GM18870 (cell line): ENCODE results near the gene RABEP2.

Source experiments
- ATAC-seq: cut with Tn5 transposase; IDR thresholded peaks from one replicate; pipeline ENCODE4 v1.9.1; 2021; ENCODE audit warnings: moderate library complexity; ENCODE audit not compliant: unreplicated experiment

Gene RABEP2

DNA sequence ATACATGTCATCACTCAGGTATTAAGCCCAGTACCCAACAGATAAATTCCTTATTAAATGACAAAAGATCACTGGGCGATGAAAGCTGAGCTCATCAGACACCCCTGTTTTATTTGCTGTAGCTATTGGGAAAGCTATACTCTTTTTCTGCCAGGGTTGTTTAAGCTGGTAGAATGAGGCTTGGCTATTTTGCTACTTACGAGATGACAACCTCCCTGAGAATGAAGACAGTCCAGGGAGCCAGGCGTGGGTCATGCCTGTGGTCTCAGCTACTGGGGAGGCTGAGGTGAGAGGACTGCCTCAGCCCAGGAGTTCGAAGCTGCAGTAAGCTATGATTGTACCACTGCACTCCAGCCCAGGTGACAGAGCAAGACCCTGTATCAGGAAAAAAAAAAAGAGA, 65.7 kb downstream of the RABEP2 start:
- no peak for ATAC-seq

DNA sequence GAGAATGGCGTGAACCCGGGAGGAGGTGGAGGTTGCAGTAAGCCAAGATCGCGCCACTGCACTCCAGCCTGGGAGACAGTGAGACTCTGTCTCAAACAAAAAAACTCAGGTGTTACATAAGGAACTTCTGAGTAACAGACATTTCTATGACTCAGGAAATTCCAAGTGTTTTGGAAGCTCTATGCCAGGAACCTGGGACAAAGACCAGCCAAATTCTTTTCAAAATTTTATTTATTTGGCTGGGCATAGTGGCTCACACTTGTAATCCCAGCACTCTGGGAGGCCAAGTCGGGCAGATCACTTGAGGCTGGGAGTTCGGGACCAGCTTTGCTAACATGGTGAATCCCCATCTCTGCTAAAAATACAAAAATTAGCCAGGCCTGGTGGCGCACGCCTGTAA, 66.6 kb downstream of the RABEP2 start:
- no peak for ATAC-seq
